A673 (cell line): ENCODE data around the gene METTL8. TPM values are rescaled to one million over a fixed set of nuclear protein-coding genes. Genes with fewer than 3 reads are reported as not detected.

Source experiments
- BruUV-seq: library from RNA; stranded (reverse); fragments of 400-500 nt; replicated peaks from 2 replicates; lab custom pipeline; 2021; lab: Mats Ljungman, UMichigan
- CTCF ChIA-PET: fragments of 300-600 bp; sonication (Branson Sonifier 250); formaldehyde crosslinking; loops from one replicate; lab custom pipeline; 2022; ENCODE audit warnings: antibody characterized with exemption; lab: Charles Lee
- POLR2A ChIA-PET: fragments of 300-600 bp; sonication (Branson Sonifier 250); formaldehyde crosslinking; loops from one replicate; lab custom pipeline; 2022; ENCODE audit warnings: antibody characterized with exemption; ENCODE audit not compliant: low non-redundant PET; lab: Charles Lee
- DNase-seq: peaks from one replicate; pipeline ENCODE4 v3.0.0-alpha.2; 2015; ENCODE audit warnings: low spot score
- H3K27ac ChIP-seq: fragments of 200-600 bp; sonication (generic); 2 replicates; pipeline ENCODE4 v1.5.1; 2016; ENCODE audit warnings: mixed run types, low read depth, mild to moderate bottlenecking, mixed read lengths, antibody characterized with exemption, low read length; ENCODE audit not compliant: poor library complexity, severe bottlenecking
- H3K27me3 ChIP-seq: fragments of 200-600 bp; sonication (generic); replicated peaks from 2 replicates; pipeline ENCODE4 v1.6.1; 2017; ENCODE audit warnings: mixed run types, low read depth, mild to moderate bottlenecking, mixed read lengths, antibody characterized with exemption, low read length; ENCODE audit not compliant: insufficient read depth, poor library complexity
- H3K36me3 ChIP-seq: fragments of 200-600 bp; sonication (generic); 2 replicates; pipeline ENCODE4 v1.6.1; 2016; ENCODE audit warnings: mixed run types, mild to moderate bottlenecking, mixed read lengths, antibody characterized with exemption, low read length; ENCODE audit not compliant: insufficient read depth, poor library complexity, severe bottlenecking
- H3K4me1 ChIP-seq: fragments of 200-600 bp; sonication (generic); 2 replicates; pipeline ENCODE4 v1.6.1; 2017; ENCODE audit warnings: mixed run types, mild to moderate bottlenecking, mixed read lengths, antibody characterized with exemption, low read length; ENCODE audit not compliant: insufficient read depth, poor library complexity, severe bottlenecking
- H3K4me3 ChIP-seq: fragments of 200-600 bp; sonication (generic); 2 replicates; pipeline ENCODE4 v1.5.1; 2016; ENCODE audit warnings: low read depth, mixed run types, mild to moderate bottlenecking, mixed read lengths, low read length; ENCODE audit not compliant: poor library complexity, severe bottlenecking
- H3K9me3 ChIP-seq: fragments of 200-600 bp; sonication (generic); 2 replicates; pipeline ENCODE4 v1.6.1; 2016; ENCODE audit warnings: mixed run types, low read depth, mild to moderate bottlenecking, mixed read lengths, antibody characterized with exemption, low read length; ENCODE audit not compliant: poor library complexity, severe bottlenecking
- CTCF ChIP-seq: fragments of 300-800, 200-600 bp; sonication (generic); conservative IDR thresholded peaks from 2 replicates; pipeline ENCODE4 v1.5.1; 2017; ENCODE audit warnings: low read depth, mild to moderate bottlenecking, antibody characterized with exemption, low read length, moderate library complexity, mixed read lengths
- EZH2 ChIP-seq: fragments of 200-600 bp; sonication (generic); IDR thresholded peaks from 2 replicates; pipeline ENCODE4 v1.6.1; 2017; ENCODE audit warnings: borderline replicate concordance, low read depth, mild to moderate bottlenecking, mixed read lengths, antibody characterized with exemption, low read length; ENCODE audit not compliant: poor library complexity, severe bottlenecking
- intact Hi-C: fragments of 100-400 bp; cut with micrococcal nuclease; formaldehyde crosslinking; loops from one replicate; pipeline ENCODE4 v1.10.0; 2022; ENCODE audit not compliant: unreplicated experiment
- total RNA-seq: library from RNA; stranded (reverse); gene quantifications from 2 replicates; pipeline ENCODE4 v1.2.3, GENCODE V29; 2021

Gene METTL8
- total RNA-seq, 1 experiment from 2014 or later = 33.5 TPM

GRCh38 chr2:171307560-171307959, 126.2 kb downstream of the METTL8 start:
- Histone ChIP-seq H3K27ac (no peak overlapping the region), H3K27me3 (no peaks in the 10 kb centered on the region), H3K36me3 (no peaks in the 10 kb centered on the region), H3K4me1 (peaks cover 8% of the 10 kb centered on the region), H3K9me3 (peaks cover 16% of the 10 kb centered on the region), H3K4me3 (no peak overlapping the region)
- no TSS peak for BruUV-seq
- TF ChIP-seq CTCF (no peak), EZH2 (no peak)
- POLR2A ChIA-PET = no interaction called here
- CTCF ChIA-PET = no interaction called here
- DNase-seq = no peak
- intact Hi-C loops = no loop called here

- Histone ChIP-seq H3K4me1 (no peaks in the 10 kb centered on the region), H3K27ac (no peak overlapping the region), H3K4me3 (no peak overlapping the region), H3K9me3 (no peaks in the 10 kb centered on the region), H3K27me3 (no peaks in the 10 kb centered on the region), H3K36me3 (no peaks in the 10 kb centered on the region)
- DNase-seq = no peak
- no TSS peak for BruUV-seq
- CTCF ChIA-PET = no interaction called here
- TF ChIP-seq CTCF (no peak), EZH2 (no peak)
- intact Hi-C loops = no loop called here
- POLR2A ChIA-PET = no interaction called here
Observed at GRCh38 chr2:171297956-171298355, 135.8 kb downstream of the METTL8 start.

- Histone ChIP-seq H3K4me1 (no peaks in the 10 kb centered on the region), H3K4me3 (no peak overlapping the region), H3K27ac (no peak overlapping the region), H3K9me3 (no peaks in the 10 kb centered on the region), H3K36me3 (no peaks in the 10 kb centered on the region), H3K27me3 (no peaks in the 10 kb centered on the region)
- POLR2A ChIA-PET = no interaction called here
- CTCF ChIA-PET = no interaction called here
- DNase-seq = no peak
- intact Hi-C loops = no loop called here
- BruUV-seq = no TSS peak
- TF ChIP-seq EZH2 (no peak), CTCF (no peak)
Observed at GRCh38 chr2:171294608-171295007, 139.2 kb downstream of the METTL8 start.
